ENCODE data around the gene VGLL4. TPM values are rescaled to one million over a fixed set of nuclear protein-coding genes. Genes with fewer than 3 reads are reported as not detected.

The VGLL4 gene
- total and polyA plus RNA-seq, 2 of the 4 experiments (the other 2 are of a cell fraction): 26.2 to 35.4 TPM

DNA sequence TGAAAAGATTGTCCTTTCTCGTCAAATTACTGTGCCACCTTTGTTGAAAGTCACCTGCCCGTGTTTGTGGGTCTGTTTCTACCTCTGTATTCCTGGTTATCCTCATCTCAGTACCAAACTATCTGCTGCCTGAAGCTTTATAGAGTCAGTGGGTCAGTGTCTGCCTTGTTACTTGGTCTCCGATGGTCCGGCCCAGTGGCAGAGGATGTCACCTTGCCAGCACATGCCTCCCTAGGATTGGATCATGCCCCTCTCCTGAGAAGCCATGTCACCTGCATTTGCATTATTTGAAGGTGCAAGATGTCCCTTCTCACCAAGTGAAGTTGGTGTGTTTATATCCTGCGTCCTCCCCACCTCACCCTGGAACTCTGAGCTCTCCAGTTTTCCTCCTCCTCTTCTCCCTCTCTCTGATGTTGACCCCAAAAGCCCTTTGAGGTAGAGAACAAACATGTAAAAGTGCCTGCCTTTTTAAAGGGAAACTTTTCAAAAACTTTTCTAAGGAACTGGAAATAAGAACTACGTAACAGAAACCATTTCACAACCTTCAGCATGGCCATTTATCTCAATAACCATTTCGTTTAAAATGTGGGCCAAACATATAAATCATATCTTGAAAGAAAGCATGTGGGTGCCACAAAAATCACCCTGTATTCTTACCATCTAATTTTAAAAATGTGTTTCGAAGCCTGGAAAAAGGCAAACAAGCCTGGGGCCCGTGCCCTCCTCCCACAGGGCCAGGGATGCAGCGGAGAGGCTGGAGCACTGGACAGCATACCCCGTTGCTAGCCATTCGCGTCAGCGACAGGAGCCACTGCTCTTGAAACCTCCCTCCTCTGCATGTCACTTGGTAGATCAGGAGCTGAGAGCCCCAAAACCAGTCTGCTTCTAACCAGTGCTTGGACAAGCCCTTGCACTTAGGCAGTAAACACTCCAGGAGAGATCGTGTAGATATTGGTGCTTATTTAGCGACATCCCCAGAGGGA is 102.1 kb downstream of the VGLL4 start:
- no peak for ATAC-seq (ENCODE audit: low read depth)

More for the DNA sequence above, 102.1 kb downstream of the VGLL4 start:
- Histone ChIP-seq H2AK9ac (replicated peaks; ENCODE audit: low read depth, low read length, poor library complexity) (no peak overlapping the region), H3K14ac (replicated peaks; ENCODE audit: low read depth, low read length) (no peak overlapping the region), H2BK5ac (ENCODE audit: low read depth, low read length, poor library complexity, severe bottlenecking) (no peak overlapping the region), H3K56ac (ENCODE audit: extremely low read depth, insufficient read depth, low read length) (no peak overlapping the region), H3K18ac (ENCODE audit: low read depth, low read length) (no peak overlapping the region), H4K8ac (ENCODE audit: low read depth in 2 of 2, low read length in 2 of 2) (no peak overlapping the region), H4K5ac (ENCODE audit: low read depth, low read length) (no peak overlapping the region), H3K27ac (ENCODE audit: insufficient read depth, low read length) (no peak overlapping the region), H3K4me3 (ENCODE audit: insufficient read depth, low read depth, low read length) (no peak overlapping the region), H3K36me3 (ENCODE audit: control insufficient read depth, insufficient read depth, low read length) (no peaks in the 10 kb centered on the region), H3K9ac (ENCODE audit: low read depth, low read length) (no peak overlapping the region), H3K9me1 (ENCODE audit: insufficient read depth, low read length) (peaks cover under 1% of the 10 kb centered on the region; the same call in 1 of the 2 replicates), H3K27me3 (ENCODE audit: control insufficient read depth, insufficient read depth, low read length) (no peaks in the 10 kb centered on the region), H3K4ac (ENCODE audit: low read depth, low read length) (no peak overlapping the region), H4K20me1 (ENCODE audit: insufficient read depth, low read length) (no peaks in the 10 kb centered on the region), H3K9me3 (ENCODE audit: control insufficient read depth, insufficient read depth, low read length) (no peaks in the 10 kb centered on the region), H2BK20ac (ENCODE audit: low read depth, low read length) (no peak overlapping the region; the same call in 1 of the 2 replicates), H3K4me1 (ENCODE audit: control insufficient read depth, insufficient read depth, low read length) (peaks cover 6% of the 10 kb centered on the region; the same call in 1 of the 2 replicates), H2AK5ac (ENCODE audit: low read depth, low read length) (no peak overlapping the region), H3K23ac (ENCODE audit: low read depth, low read length) (no peak overlapping the region), H3K4me2 (ENCODE audit: low read depth, low read length) (no peak overlapping the region), H3K79me1 (ENCODE audit: low read depth in 1 of 2, low read length in 2 of 2) (peaks cover 3 to 9% of the 10 kb centered on the region in 2 experiments; a peak in 2 of 4 replicates), H2AFZ (replicated peaks; ENCODE audit: low read length, poor library complexity) (no peak overlapping the region), H4K91ac (ENCODE audit: insufficient read depth, low read depth, low read length) (no peak overlapping the region), H2BK15ac (ENCODE audit: low read depth, low read length) (no peak overlapping the region; the same call in 2 of the 3 replicates), H2BK120ac (ENCODE audit: low read depth, low read length) (no peak overlapping the region)
- in situ Hi-C loops (cut with MboI; ENCODE audit: low sequenced_read_pairs) (no loop called here), dilution Hi-C loops (cut with HindIII; ENCODE audit: low sequenced_read_pairs, unreplicated experiment) (no loop called here), intact Hi-C loops (cut with micrococcal nuclease) (no loop called here)
- TF ChIP-seq MAFK (IDR thresholded peaks at IDR 0.05; ENCODE audit: low read depth, low read length) (no peak), RAD21 (IDR thresholded peaks at IDR 0.05; ENCODE audit: low read length) (no peak), RFX5 (IDR thresholded peaks at IDR 0.05; ENCODE audit: low read depth, low read length) (no peak), CEBPB (IDR thresholded peaks at IDR 0.05; ENCODE audit: low read depth, low read length) (no peak), FOS (IDR thresholded peaks at IDR 0.05; ENCODE audit: low read depth, low read length) (no peak), SMC3 (IDR thresholded peaks at IDR 0.05; ENCODE audit: low read depth, low read length) (no peak), BHLHE40 (IDR thresholded peaks at IDR 0.05; ENCODE audit: low read depth, low read length) (no peak), MAZ (IDR thresholded peaks at IDR 0.05; ENCODE audit: borderline replicate concordance, low read depth, low read length) (no peak), MXI1 (IDR thresholded peaks at IDR 0.05; ENCODE audit: borderline replicate concordance, low read depth, low read length) (no peak)
- TF ChIP-seq, protein P1, sequence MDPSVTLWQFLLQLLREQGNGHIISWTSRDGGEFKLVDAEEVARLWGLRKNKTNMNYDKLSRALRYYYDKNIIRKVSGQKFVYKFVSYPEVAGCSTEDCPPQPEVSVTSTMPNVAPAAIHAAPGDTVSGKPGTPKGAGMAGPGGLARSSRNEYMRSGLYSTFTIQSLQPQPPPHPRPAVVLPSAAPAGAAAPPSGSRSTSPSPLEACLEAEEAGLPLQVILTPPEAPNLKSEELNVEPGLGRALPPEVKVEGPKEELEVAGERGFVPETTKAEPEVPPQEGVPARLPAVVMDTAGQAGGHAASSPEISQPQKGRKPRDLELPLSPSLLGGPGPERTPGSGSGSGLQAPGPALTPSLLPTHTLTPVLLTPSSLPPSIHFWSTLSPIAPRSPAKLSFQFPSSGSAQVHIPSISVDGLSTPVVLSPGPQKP (IDR thresholded peaks at IDR 0.05; ENCODE audit: borderline replicate concordance, low read depth, low read length): no peak
- TF ChIP-seq, protein P2, sequence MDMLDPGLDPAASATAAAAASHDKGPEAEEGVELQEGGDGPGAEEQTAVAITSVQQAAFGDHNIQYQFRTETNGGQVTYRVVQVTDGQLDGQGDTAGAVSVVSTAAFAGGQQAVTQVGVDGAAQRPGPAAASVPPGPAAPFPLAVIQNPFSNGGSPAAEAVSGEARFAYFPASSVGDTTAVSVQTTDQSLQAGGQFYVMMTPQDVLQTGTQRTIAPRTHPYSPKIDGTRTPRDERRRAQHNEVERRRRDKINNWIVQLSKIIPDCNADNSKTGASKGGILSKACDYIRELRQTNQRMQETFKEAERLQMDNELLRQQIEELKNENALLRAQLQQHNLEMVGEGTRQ (IDR thresholded peaks at IDR 0.05; ENCODE audit: low read depth, low read length): no peak
- WGBS, 2 experiments (ENCODE audit: extremely low coverage in 2 of 2, insufficient read length in 1 of 2): 50% methylated on average over 1 of the region's 16 CpGs; no CpG with 5 or more reads in 1 of the 2 experiments
- no peak for DNase-seq
- ChIA-PET CTCF (no interaction called here), POLR2A (ENCODE audit: unreplicated experiment) (no interaction called here)
- BruUV-seq (replicated peaks): no TSS peak

All from IMR-90 (cell line).